ENCODE data around the gene HERC4.
"Not testable (repeated sequence)": the region's sequence is repeated elsewhere in the genome, so short reads cannot be mapped to it uniquely, and the experiment has no call there.

The HERC4 gene

GRCh38 chr10:67921065-67921464, 154.0 kb downstream of the HERC4 start:
- ATAC-seq (replicated peaks; ENCODE audit: extremely low read depth, poor library complexity, severe bottlenecking) (no peak), DNase-seq (ENCODE audit: low spot score in 2 of 2) (no peak)
- H3K4me1 Mint-ChIP-seq: peaks cover 5% of the 10 kb centered on the region
- peaks cover 30% of the 10 kb centered on the region for H3K36me3 Mint-ChIP-seq (ENCODE audit: insufficient read depth)
- H3K4me3 Mint-ChIP-seq: no peak overlapping the region
- no peaks in the 10 kb centered on the region for H3K27me3 Mint-ChIP-seq
- H3K27ac Mint-ChIP-seq (ENCODE audit: low read depth): no peak overlapping the region
- no peaks in the 10 kb centered on the region for H3K9me3 Mint-ChIP-seq

- Mint-ChIP-seq H3K36me3 (ENCODE audit: insufficient read depth) (peaks cover 39% of the 10 kb centered on the region), H3K4me3 (no peak overlapping the region), H3K27ac (ENCODE audit: low read depth) (no peak overlapping the region), H3K27me3 (no peaks in the 10 kb centered on the region), H3K9me3 (no peaks in the 10 kb centered on the region), H3K4me1 (peaks cover 12% of the 10 kb centered on the region)
- no peak for ATAC-seq (replicated peaks; ENCODE audit: extremely low read depth, poor library complexity, severe bottlenecking)
- DNase-seq (ENCODE audit: low spot score in 2 of 2): no peak
Observed at GRCh38 chr10:67917679-67918078, 157.4 kb downstream of the HERC4 start.

DNA sequence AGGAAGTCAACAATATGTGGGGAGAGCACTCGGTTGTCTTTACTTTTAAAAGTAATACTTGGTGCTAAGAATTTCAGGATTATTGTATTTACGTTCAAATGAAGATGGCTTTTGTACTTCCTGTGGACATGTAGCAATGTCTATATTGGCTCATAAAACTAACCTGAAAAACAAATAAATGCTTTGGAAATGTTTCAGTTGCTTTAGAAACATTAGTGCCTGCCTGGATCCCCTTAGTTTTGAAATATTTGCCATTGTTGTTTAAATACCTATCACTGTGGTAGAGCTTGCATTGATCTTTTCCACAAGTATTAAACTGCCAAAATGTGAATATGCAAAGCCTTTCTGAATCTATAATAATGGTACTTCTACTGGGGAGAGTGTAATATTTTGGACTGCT, 157.9 kb downstream of the HERC4 start:
- no peak overlapping the region for H3K4me3 Mint-ChIP-seq
- no peaks in the 10 kb centered on the region for H3K9me3 Mint-ChIP-seq
- peaks cover 17% of the 10 kb centered on the region for H3K4me1 Mint-ChIP-seq
- H3K27me3 Mint-ChIP-seq: no peaks in the 10 kb centered on the region
- H3K36me3 Mint-ChIP-seq (ENCODE audit: insufficient read depth): peaks cover 43% of the 10 kb centered on the region
- DNase-seq (ENCODE audit: low spot score in 2 of 2): no peak
- H3K27ac Mint-ChIP-seq (ENCODE audit: low read depth): no peak overlapping the region
- ATAC-seq (replicated peaks; ENCODE audit: extremely low read depth, poor library complexity, severe bottlenecking): no peak

DNA sequence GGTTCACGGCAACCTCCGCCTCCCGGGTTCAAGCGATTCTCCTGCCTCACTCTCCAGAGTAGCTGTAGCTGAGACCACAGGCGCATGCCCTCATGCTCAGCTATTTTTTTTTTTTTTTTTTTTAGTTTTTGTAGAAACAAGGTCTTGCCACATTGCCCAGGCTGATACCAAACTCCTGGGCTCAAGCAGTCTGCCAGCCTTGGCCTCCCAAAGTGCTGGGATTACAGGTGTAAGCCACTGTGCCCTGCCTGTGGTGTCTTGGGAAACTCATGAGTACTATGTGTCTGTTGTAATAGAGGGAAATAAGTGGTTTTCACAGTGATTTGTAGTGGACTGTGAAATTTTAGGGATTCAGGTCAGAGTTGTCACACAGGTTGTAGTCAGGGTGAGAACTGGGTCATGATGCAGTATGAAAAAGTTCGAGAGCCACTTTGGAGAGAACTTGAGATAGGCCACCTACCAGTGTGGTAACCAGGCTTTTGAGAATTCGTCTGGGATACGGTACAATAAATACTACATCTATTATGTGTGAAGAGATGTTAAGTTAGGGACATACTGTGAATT, 160.2 kb downstream of the HERC4 start:
- H3K9me3 Mint-ChIP-seq: no peaks in the 10 kb centered on the region
- no peak overlapping the region for H3K4me3 Mint-ChIP-seq
- DNase-seq (ENCODE audit: low spot score in 2 of 2) (no peak), ATAC-seq (replicated peaks; ENCODE audit: extremely low read depth, poor library complexity, severe bottlenecking) (no peak)
- peaks cover 24% of the 10 kb centered on the region for H3K4me1 Mint-ChIP-seq
- H3K27ac Mint-ChIP-seq (ENCODE audit: low read depth): no peak overlapping the region
- no peaks in the 10 kb centered on the region for H3K27me3 Mint-ChIP-seq
- peaks cover 50% of the 10 kb centered on the region for H3K36me3 Mint-ChIP-seq (ENCODE audit: insufficient read depth)

DNA sequence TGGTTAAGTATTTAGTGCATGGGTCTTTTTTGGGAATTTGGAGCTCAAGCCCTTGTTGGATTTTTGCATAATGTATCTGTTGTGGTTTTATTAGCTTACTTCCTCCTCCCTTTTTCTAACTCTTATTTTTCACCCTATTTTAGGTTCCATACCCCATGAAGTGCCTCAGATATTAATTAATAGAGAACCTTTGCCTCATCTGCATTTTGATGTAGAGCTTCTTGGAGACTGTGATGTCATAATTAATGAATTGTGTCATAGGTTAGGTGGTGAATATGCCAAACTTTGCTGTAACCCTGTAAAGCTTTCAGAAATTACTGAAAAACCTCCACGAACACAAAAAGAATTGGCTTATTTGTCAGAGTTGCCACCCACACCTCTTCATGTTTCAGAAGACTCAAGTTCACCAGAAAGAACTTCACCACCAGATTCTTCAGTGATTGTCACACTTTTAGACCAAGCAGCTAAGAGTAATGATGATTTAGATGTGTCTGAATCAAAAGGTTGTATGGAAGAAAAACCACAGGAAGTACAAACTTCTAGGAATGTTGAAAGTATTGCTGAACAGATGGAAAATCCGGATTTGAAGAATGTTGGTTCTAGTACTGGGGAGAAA, 162.6 kb downstream of the HERC4 start:
- peaks cover 72% of the 10 kb centered on the region for H3K36me3 Mint-ChIP-seq (ENCODE audit: insufficient read depth)
- H3K27ac Mint-ChIP-seq (ENCODE audit: low read depth): no peak overlapping the region
- no peak overlapping the region for H3K4me3 Mint-ChIP-seq
- no peak for ATAC-seq (replicated peaks; ENCODE audit: extremely low read depth, poor library complexity, severe bottlenecking)
- H3K4me1 Mint-ChIP-seq: peaks cover 24% of the 10 kb centered on the region
- H3K27me3 Mint-ChIP-seq: no peaks in the 10 kb centered on the region
- DNase-seq (ENCODE audit: low spot score in 2 of 2): no peak
- H3K9me3 Mint-ChIP-seq: no peaks in the 10 kb centered on the region

- no peak for DNase-seq (ENCODE audit: low spot score in 2 of 2)
- no peak for ATAC-seq (replicated peaks; ENCODE audit: extremely low read depth, poor library complexity, severe bottlenecking)
- Mint-ChIP-seq H3K27me3 (no peaks in the 10 kb centered on the region), H3K27ac (ENCODE audit: low read depth) (no peak overlapping the region), H3K4me3 (no peak overlapping the region), H3K9me3 (no peaks in the 10 kb centered on the region), H3K4me1 (peaks cover 13% of the 10 kb centered on the region), H3K36me3 (ENCODE audit: insufficient read depth) (peaks cover 64% of the 10 kb centered on the region)
Observed at GRCh38 chr10:67903581-67903980, 171.5 kb downstream of the HERC4 start.

- H3K27me3 Mint-ChIP-seq: no peaks in the 10 kb centered on the region
- H3K36me3 Mint-ChIP-seq (ENCODE audit: insufficient read depth): peaks cover 74% of the 10 kb centered on the region
- ATAC-seq (replicated peaks; ENCODE audit: extremely low read depth, poor library complexity, severe bottlenecking) (no peak), DNase-seq (ENCODE audit: low spot score in 2 of 2) (no peak)
- H3K4me1 Mint-ChIP-seq: peaks cover 11% of the 10 kb centered on the region
- no peak overlapping the region for H3K27ac Mint-ChIP-seq (ENCODE audit: low read depth)
- H3K9me3 Mint-ChIP-seq: no peaks in the 10 kb centered on the region
- H3K4me3 Mint-ChIP-seq: no peak overlapping the region
Observed at GRCh38 chr10:67893637-67894036, 181.4 kb downstream of the HERC4 start.

DNA sequence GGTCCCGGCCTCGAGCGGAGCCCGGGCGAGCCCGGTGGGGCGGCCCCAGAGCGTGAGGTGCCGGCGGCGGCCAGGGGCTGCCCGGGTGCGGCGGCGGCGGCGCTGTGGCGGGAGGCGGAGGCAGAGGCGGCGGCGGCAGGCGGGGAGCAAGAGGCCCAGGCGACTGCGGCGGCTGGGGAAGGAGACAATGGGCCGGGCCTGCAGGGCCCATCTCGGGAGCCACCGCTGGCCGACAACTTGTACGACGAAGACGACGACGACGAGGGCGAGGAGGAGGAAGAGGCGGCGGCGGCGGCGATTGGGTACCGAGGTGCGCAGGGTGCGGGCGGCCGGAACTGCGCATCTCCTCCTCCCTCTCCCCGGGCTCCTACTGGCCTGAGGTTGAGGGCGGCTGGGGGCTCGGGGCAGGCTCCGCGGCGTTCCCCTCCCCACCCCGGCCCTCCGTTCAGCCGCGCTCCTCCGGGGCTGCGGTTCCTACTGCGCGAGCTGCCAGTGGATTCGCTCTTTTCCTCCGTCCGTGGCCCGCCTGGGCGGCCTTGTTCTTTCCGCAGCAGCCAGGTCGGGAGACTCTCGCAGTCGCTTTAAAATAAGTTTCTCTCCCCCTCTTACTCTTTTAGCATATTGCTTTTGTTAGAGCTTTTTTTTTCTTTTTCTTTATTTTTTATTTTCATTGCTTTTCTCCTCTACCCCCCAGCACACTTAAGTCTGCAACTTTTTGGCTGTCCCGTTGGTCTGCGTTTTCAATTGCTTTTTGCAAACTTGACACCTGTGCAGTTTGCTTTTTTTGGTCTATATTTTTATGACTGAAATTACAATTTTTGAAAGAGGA, 190.0 kb downstream of the HERC4 start:
- Mint-ChIP-seq H3K4me1 (peaks cover 35% of the 10 kb centered on the region), H3K27me3 (no peaks in the 10 kb centered on the region)
- DNase-seq (ENCODE audit: low spot score in 2 of 2): peak; percentile 60 to 68

GRCh38 chr10:67884313-67884841, 190.7 kb downstream of the HERC4 start, which contains the start of gene SIRT1:
Gene SIRT1, plus strand, starts transcription at chr10:67884656. Its CDS starts 66 bp downstream, at chr10:67884722.
- Mint-ChIP-seq H3K27ac (ENCODE audit: low read depth) (peak within 1 kb of the TSS; percentile 98), H3K27me3 (no peaks in the 10 kb centered on the region), H3K4me1 (peaks cover 31% of the 10 kb centered on the region), H3K4me3 (peak within 1 kb of the TSS; percentile 91), H3K9me3 (no peaks in the 10 kb centered on the region), H3K36me3 (ENCODE audit: insufficient read depth) (peaks cover 47% of the 10 kb centered on the region)
- peak; percentile 75 for ATAC-seq (replicated peaks; ENCODE audit: extremely low read depth, poor library complexity, severe bottlenecking)
- peak; percentile 87 to 90 for DNase-seq (ENCODE audit: low spot score in 2 of 2)

More for the DNA sequence above, 190.0 kb downstream of the HERC4 start:
- H3K9me3 Mint-ChIP-seq: no peaks in the 10 kb centered on the region
- peak overlapping the region; percentile 98 for H3K27ac Mint-ChIP-seq (ENCODE audit: low read depth)
- peaks cover 54% of the 10 kb centered on the region for H3K36me3 Mint-ChIP-seq (ENCODE audit: insufficient read depth)
- H3K4me3 Mint-ChIP-seq: peak overlapping the region; percentile 91
- peak; percentile 70 for ATAC-seq (replicated peaks; ENCODE audit: extremely low read depth, poor library complexity, severe bottlenecking)

DNA sequence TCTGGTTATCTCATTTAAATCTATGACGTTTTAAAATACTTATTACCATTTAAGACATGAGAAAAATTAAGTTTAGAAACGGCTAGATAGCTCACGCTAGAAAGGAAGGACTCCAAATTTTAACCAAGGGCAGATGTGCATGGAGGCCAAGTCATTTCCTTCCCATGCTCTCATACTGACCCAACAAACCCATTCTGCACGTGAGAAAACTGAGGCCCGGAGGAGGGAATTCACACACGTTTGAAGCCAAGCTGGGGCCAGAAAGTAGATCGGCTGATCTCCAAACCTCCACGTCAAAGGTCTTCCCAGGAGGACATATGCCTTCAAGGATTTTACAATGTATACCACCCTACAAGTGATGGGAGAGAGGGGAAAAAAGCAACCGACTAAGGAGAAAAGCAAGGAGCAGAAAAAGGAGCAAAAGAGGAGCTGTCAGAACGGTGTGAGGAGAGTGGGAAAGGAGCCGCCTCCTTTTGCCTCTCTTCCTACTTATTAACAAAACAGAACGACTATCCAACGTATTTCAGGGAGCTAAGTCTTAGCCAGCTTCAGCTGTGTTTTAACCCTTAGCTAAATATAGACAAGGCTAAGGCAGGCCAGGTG, 191.3 kb downstream of the HERC4 start:
- ATAC-seq (replicated peaks; ENCODE audit: extremely low read depth, poor library complexity, severe bottlenecking) (peak; percentile 3), DNase-seq (ENCODE audit: low spot score in 2 of 2) (no peak)
- Mint-ChIP-seq H3K4me3 (peak overlapping the region; percentile 91), H3K27ac (ENCODE audit: low read depth) (peak overlapping the region; percentile 98), H3K27me3 (no peaks in the 10 kb centered on the region), H3K4me1 (peaks cover 26% of the 10 kb centered on the region), H3K36me3 (ENCODE audit: insufficient read depth) (peaks cover 41% of the 10 kb centered on the region), H3K9me3 (no peaks in the 10 kb centered on the region)

GRCh38 chr10:67878133-67878532, 196.9 kb downstream of the HERC4 start:
- Mint-ChIP-seq H3K9me3 (no peaks in the 10 kb centered on the region), H3K4me1 (no peaks in the 10 kb centered on the region), H3K27me3 (no peaks in the 10 kb centered on the region), H3K4me3 (no peak overlapping the region), H3K36me3 (ENCODE audit: insufficient read depth) (no peaks in the 10 kb centered on the region), H3K27ac (ENCODE audit: low read depth) (no peak overlapping the region)
- DNase-seq (ENCODE audit: low spot score in 2 of 2) (no peak), ATAC-seq (replicated peaks; ENCODE audit: extremely low read depth, poor library complexity, severe bottlenecking) (no peak)

DNA sequence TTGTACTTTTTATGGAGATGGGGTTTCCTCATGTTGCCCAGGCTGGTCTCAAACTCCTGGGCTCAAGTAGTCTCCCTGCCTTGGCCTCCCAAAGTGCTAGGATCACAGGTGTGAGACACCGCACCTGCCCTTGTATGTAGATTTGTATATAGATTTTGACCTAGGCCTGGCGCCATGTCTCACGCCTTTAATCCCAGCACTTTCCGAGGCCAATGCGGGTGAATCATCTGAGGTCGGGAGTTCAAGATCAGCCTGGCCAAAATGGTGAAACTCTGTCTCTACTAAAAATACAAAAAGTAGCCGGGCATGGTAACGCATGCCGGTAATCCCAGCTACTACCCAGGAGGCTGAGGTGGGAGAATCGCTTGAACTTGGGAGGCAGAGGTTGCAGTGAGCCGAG, 197.7 kb downstream of the HERC4 start:
- H3K4me3 Mint-ChIP-seq; H3K27ac Mint-ChIP-seq (ENCODE audit: low read depth); H3K36me3 Mint-ChIP-seq (ENCODE audit: insufficient read depth); H3K4me1 Mint-ChIP-seq; DNase-seq (ENCODE audit: low spot score in 2 of 2); H3K9me3 Mint-ChIP-seq; H3K27me3 Mint-ChIP-seq; ATAC-seq (replicated peaks; ENCODE audit: extremely low read depth, poor library complexity, severe bottlenecking): not testable (repeated sequence)

Data from central memory CD8-positive, alpha-beta T cell (primary cell).